Upper lobe of left lung (tissue), 6 donors: Measurements from ENCODE around the gene ADIPOR1. TPM values are rescaled to one million over a fixed set of nuclear protein-coding genes. Genes with fewer than 3 reads are reported as not detected.
A peak's percentile ranks its signal among the peaks of the same experiment; 100 is the strongest.

Source experiments
- ATAC-seq, 2 donors: fragments of 200-7000 bp; cut with Tn5 transposase; one replicate each; pipeline ENCODE4 v1.9.1; 2022; ENCODE audit warnings: mild to moderate bottlenecking in 2 of 2, moderate library complexity in 2 of 2; ENCODE audit not compliant: low FRiP score in 2 of 2
- DNase-seq, 2 donors: peaks; one replicate each; pipeline ENCODE4 v3.0.0-alpha.2; 2019 to 2020
- H3K27ac ChIP-seq, 4 donors: fragments of 200-600 bp; sonication (generic); one replicate each; pipeline ENCODE4 v1.5.1; 2016 to 2019
- H3K27me3 ChIP-seq, 4 donors: fragments of 200-600 bp; sonication (generic); one replicate each; pipeline ENCODE4 v1.5.1; 2017 to 2019
- H3K36me3 ChIP-seq, 4 donors: fragments of 200-600 bp; sonication (generic); one replicate each; pipeline ENCODE4 v1.5.1; 2016 to 2019
- H3K4me1 ChIP-seq, 4 donors: fragments of 200-600 bp; sonication (generic); one replicate each; pipeline ENCODE4 v1.5.1; 2018 to 2019
- H3K4me3 ChIP-seq, 4 donors: fragments of 200-600 bp; sonication (generic); one replicate each; pipeline ENCODE4 v1.5.1; 2017 to 2019; ENCODE audit warnings: mild to moderate bottlenecking in 2 of 4, moderate library complexity in 1 of 4
- H3K9me3 ChIP-seq, 4 donors: fragments of 200-600 bp; sonication (generic); one replicate each; pipeline ENCODE4 v1.5.1; 2018 to 2019
- CTCF ChIP-seq, 6 experiments: fragments of 450-650 bp in 4 of 6; fragments of 200-600 bp in 2 of 6; sonication (generic) in 2 of 6; IDR thresholded peaks; one replicate each; pipeline ENCODE4 v1.5.1; 2016 to 2019; ENCODE audit warnings: antibody characterized with exemption in 6 of 6
- EP300 ChIP-seq, 4 donors: sonication (generic); formaldehyde crosslinking; IDR thresholded peaks; one replicate each; pipeline ENCODE4 v1.5.1; 2017; ENCODE audit warnings: antibody characterized with exemption in 4 of 4, control low read depth in 2 of 4
- POLR2A ChIP-seq, 4 donors: fragments of 450-650 bp; IDR thresholded peaks; one replicate each; pipeline ENCODE4 v1.5.1; 2016 to 2017; ENCODE audit warnings: antibody characterized with exemption in 4 of 4, mild to moderate bottlenecking in 2 of 4
- POLR2AphosphoS5 ChIP-seq, 2 donors: sonication (generic); formaldehyde crosslinking; IDR thresholded peaks; one replicate each; pipeline ENCODE4 v1.5.1; 2017; ENCODE audit warnings: antibody characterized with exemption in 2 of 2
- WGBS, 2 donors: methylation state at CpG; one replicate each; pipeline ENCODE4 v1.1.5; 2017 to 2018; 5-methylcytosine and 5-hydroxymethylcytosine counted together
- total RNA-seq, 6 donors: library from RNA; depleted of rRNA in 4 of 6; stranded (reverse); fragments of >200 nt in 4 of 6; gene quantifications; one replicate each; pipeline versions ENCODE4 v1.1.0 to v1.2.1, GENCODE V29; 2016 to 2021
- donor health status: DM: no; HTN: no; CAD: no; lungs with moderate emphysema.
- donor health status: DM: no; HTN: yes; CAD: no; lungs with severe emphysema.

The ADIPOR1 gene
- total RNA-seq, 6 donors from 2014 or later = 57.6 to 157 (median 125) TPM

DNA sequence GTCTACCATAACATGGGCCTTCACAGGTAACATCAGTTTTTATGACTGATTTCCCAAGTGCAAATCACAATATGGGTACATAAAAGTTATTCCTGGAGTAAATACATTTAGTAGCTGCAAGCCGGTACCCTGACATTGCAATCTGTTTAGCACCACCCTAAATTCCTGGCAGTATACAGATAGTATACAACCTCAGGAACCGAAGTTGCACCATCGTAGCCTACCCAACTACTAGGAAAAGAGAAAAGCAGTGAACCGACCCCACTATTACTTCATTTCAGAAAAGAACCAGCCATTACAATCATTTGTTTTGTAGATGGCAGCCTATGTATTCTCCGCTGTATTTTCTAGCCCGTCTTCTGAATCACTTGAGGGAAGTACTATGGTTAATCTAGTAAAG is 1.1 kb downstream of the ADIPOR1 start:
- no peak for DNase-seq
- peak overlapping the region; percentile 83 to 99 (median 88) for H3K4me3 ChIP-seq
- WGBS, 2 donors = 53 to 63% methylated on average over 6 of the region's 6 CpGs
- no peaks in the 10 kb centered on the region for H3K27me3 ChIP-seq
- H3K4me1 ChIP-seq = peaks cover 55 to 65% (median 61%) of the 10 kb centered on the region in 4 donors
- ATAC-seq = no peak
- H3K9me3 ChIP-seq = no peaks in the 10 kb centered on the region
- no peak for TF ChIP-seq CTCF (IDR thresholded peaks at IDR 0.05)
- no peak for TF ChIP-seq POLR2A (IDR thresholded peaks at IDR 0.05)
- no peak for TF ChIP-seq EP300 (IDR thresholded peaks at IDR 0.05)
- no peak for TF ChIP-seq POLR2AphosphoS5 (IDR thresholded peaks at IDR 0.05)
- peak overlapping the region; percentile 95 to 99 (median 96) for H3K27ac ChIP-seq
- peaks cover 0 to 7% (median 3%) of the 10 kb centered on the region in 4 donors for H3K36me3 ChIP-seq

DNA sequence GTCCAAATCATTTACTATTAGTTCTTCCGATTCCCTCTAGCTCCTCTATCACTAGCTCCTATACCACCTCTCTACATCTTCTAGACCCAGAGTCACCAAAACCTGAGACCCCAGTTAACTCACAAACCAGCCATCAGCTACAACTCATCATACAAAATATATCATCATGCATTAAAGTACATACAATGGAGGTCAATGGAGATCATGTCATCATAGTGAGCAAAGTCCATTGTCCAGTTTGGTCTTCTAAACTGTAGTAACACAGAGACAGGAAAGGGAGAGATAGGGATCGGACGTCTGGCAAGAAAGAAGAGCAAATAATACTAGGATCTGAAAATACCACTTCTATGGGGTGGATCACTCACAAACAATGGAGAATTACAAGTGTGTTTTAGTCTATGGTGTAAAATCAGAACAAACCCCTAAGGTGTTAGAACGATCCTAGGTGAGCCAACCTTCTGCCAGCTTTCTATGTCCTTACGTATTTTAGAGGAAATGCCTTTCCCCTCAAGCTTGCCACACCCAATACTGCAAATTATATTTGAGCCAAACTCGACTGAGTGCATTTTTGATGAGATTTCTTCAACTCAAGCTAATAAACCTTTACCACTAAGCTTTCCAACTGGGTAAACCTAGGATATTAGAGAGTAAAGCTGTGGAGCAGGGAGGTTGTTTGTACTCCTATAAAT is 3.9 kb downstream of the ADIPOR1 start:
- peak in 1 of 2 donors; percentile 49 for ATAC-seq
- 46 to 54% methylated on average over 6 of the region's 6 CpGs for WGBS, 2 donors

GRCh38 chr1:202953392-202953791 is 4.7 kb downstream of the ADIPOR1 start:
- Histone ChIP-seq H3K9me3 (no peaks in the 10 kb centered on the region), H3K27me3 (no peaks in the 10 kb centered on the region), H3K4me3 (no peak overlapping the region), H3K4me1 (peaks cover 54 to 65% (median 62%) of the 10 kb centered on the region in 4 donors), H3K27ac (peak overlapping the region; percentile 73 to 85 (median 80)), H3K36me3 (peaks cover 7 to 28% (median 23%) of the 10 kb centered on the region in 4 donors)
- ATAC-seq (no peak), DNase-seq (no peak)
- TF ChIP-seq EP300 (IDR thresholded peaks at IDR 0.05) (no peak), CTCF (IDR thresholded peaks at IDR 0.05) (no peak), POLR2A (IDR thresholded peaks at IDR 0.05) (no peak), POLR2AphosphoS5 (IDR thresholded peaks at IDR 0.05) (no peak)

More for the DNA sequence above, 3.9 kb downstream of the ADIPOR1 start:
- Histone ChIP-seq H3K27ac (peak overlapping the region; percentile 73 to 85 (median 80)), H3K4me3 (peak overlapping the region in 1 of 4 donors; percentile 8), H3K4me1 (peaks cover 60 to 70% (median 68%) of the 10 kb centered on the region in 4 donors), H3K27me3 (no peaks in the 10 kb centered on the region), H3K9me3 (no peaks in the 10 kb centered on the region), H3K36me3 (peaks cover 4 to 20% (median 16%) of the 10 kb centered on the region in 4 donors)
- TF ChIP-seq POLR2A (IDR thresholded peaks at IDR 0.05) (no peak), POLR2AphosphoS5 (IDR thresholded peaks at IDR 0.05) (no peak), EP300 (IDR thresholded peaks at IDR 0.05) (no peak), CTCF (IDR thresholded peaks at IDR 0.05) (no peak)
- no peak for DNase-seq

DNA sequence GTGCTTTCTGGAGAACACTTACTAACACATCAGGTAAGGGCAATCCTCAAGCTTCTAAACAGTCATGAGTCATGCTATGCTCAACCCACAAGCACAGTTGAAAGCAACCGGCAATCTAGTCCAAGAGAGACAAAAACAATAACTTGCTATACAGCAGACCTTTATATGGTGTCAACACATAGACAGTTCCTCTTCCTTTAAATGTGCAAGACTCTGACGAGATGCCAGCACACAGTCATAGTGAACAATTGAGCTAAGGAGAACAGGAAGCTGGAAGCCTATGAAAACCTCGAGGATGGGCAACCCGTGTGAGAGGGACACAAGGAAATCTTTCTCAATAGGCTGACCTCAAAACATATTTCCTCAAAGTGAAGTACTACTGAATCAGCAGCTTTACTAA is 5.3 kb downstream of the ADIPOR1 start:
- peaks cover 54 to 65% (median 61%) of the 10 kb centered on the region in 4 donors for H3K4me1 ChIP-seq
- 6 to 15% methylated on average over 4 of the region's 4 CpGs for WGBS, 2 donors
- H3K36me3 ChIP-seq = peaks cover 13 to 34% (median 28%) of the 10 kb centered on the region in 4 donors
- H3K27ac ChIP-seq = peak overlapping the region; percentile 79 to 85 (median 82)
- TF ChIP-seq POLR2AphosphoS5 (IDR thresholded peaks at IDR 0.05) (peak; percentile 46 to 79), POLR2A (IDR thresholded peaks at IDR 0.05) (peak in 1 of 4 donors; percentile 54), EP300 (IDR thresholded peaks at IDR 0.05) (peak in 1 of 4 donors; percentile 43), CTCF (IDR thresholded peaks at IDR 0.05) (no peak)
- H3K9me3 ChIP-seq = no peaks in the 10 kb centered on the region
- H3K4me3 ChIP-seq = no peak overlapping the region
- ATAC-seq = peak; percentile 76 to 85
- peak in 1 of 2 donors; percentile 79 for DNase-seq
- H3K27me3 ChIP-seq = no peaks in the 10 kb centered on the region
